HepG2 (cell line): ENCODE measurements around the gene THY1. TPM values are rescaled to one million over a fixed set of nuclear protein-coding genes. Genes with fewer than 3 reads are reported as not detected.

Experiments
- ATAC-seq: fragments of 200-7000 bp; cut with Tn5 transposase; 3 replicates; pipeline ENCODE4 v1.9.1; 2020; ENCODE audit warnings: mild to moderate bottlenecking, moderate library complexity
- BruUV-seq: library from RNA; stranded (reverse); fragments of 400-500 nt; replicated peaks from 2 replicates; lab custom pipeline; 2021; lab: Mats Ljungman, UMichigan
- CTCF ChIA-PET: fragments of 300-600 bp; formaldehyde crosslinking; extraction: SDS; loops from one replicate; lab custom pipeline; 2021; ENCODE audit warnings: low total read pairs, inconsistent platforms, low intra/inter-chr PET ratio; lab: Yijun Ruan, JAX
- POLR2A ChIA-PET: fragments of 350-600 bp; sonication (Branson Sonifier 250); formaldehyde crosslinking; loops from one replicate; lab custom pipeline; 2020; ENCODE audit warnings: antibody characterized with exemption, inconsistent platforms; lab: Yijun Ruan, JAX
- DNase-seq: peaks from one replicate; pipeline ENCODE4 v3.0.0-alpha.2; 2015; ENCODE audit warnings: low spot score
- FAIRE-seq: peaks from 3 replicates; lab custom pipeline; 2011; peaks lifted over from hg19 to GRCh38; lab: Jason Lieb, UNC
- H2AFZ ChIP-seq: one replicate; pipeline ENCODE4 v1.6.1; 2011; ENCODE audit warnings: low read length, inconsistent platforms
- H3K27ac ChIP-seq: fragments of 300-600 bp; 3 replicates; pipeline ENCODE4 v1.8.0; 2011; ENCODE audit warnings: mixed run types, mild to moderate bottlenecking, mixed read lengths, low read length, inconsistent platforms; ENCODE audit not compliant: insufficient read depth; ENCODE audit errors: extremely low read length
- H3K27me3 ChIP-seq, 2 experiments: fragments of 200-600 bp in 1 of 2; 2 replicates in 1 of 2; 3 replicates in 1 of 2; pipeline versions ENCODE4 v1.6.0 to v1.8.0; 2011; ENCODE audit warnings: low read length in 2 of 2, mild to moderate bottlenecking in 2 of 2, moderate library complexity in 2 of 2, inconsistent platforms in 1 of 2; ENCODE audit not compliant: insufficient read depth in 2 of 2, control insufficient read depth in 1 of 2
- H3K36me3 ChIP-seq, 2 experiments: fragments of 200-600 bp in 1 of 2; replicated peaks in 1 of 2; 2 replicates in 1 of 2; 3 replicates in 1 of 2; pipeline versions ENCODE4 v1.5.1 to v1.8.0; 2011; ENCODE audit warnings: low read length in 2 of 2, inconsistent platforms in 1 of 2; ENCODE audit not compliant: insufficient read depth in 2 of 2, control insufficient read depth in 1 of 2
- H3K4me1 ChIP-seq: 2 replicates; pipeline ENCODE4 v1.5.1; 2012; ENCODE audit warnings: low read length, inconsistent platforms; ENCODE audit not compliant: insufficient read depth
- H3K4me2 ChIP-seq: 2 replicates; pipeline ENCODE4 v1.6.0; 2011; ENCODE audit warnings: low read depth, low read length, inconsistent platforms
- H3K4me3 ChIP-seq, 3 experiments: fragments of 200-600 bp in 1 of 3; sonication (generic), shearing (Covaris generic) in 1 of 3; replicated peaks in 1 of 3; 2 replicates each; pipeline ENCODE4 v1.5.1; 2011 to 2016; ENCODE audit warnings: low read length in 3 of 3, inconsistent platforms in 2 of 3, low read depth in 2 of 3, mild to moderate bottlenecking in 2 of 3, control low read depth in 1 of 3, mixed read lengths in 1 of 3; ENCODE audit not compliant: insufficient read depth in 1 of 3
- H3K79me2 ChIP-seq: one replicate; pipeline ENCODE4 v1.6.1; 2011; ENCODE audit warnings: low read length, inconsistent platforms; ENCODE audit not compliant: insufficient read depth
- H3K9ac ChIP-seq: 2 replicates; pipeline ENCODE4 v1.6.0; 2011; ENCODE audit warnings: mild to moderate bottlenecking, low read depth, low read length, inconsistent platforms; ENCODE audit not compliant: insufficient read depth
- H3K9me3 ChIP-seq: 2 replicates; pipeline ENCODE4 v1.5.1; 2012; ENCODE audit warnings: mild to moderate bottlenecking, low read length
- H4K20me1 ChIP-seq: 2 replicates; pipeline ENCODE4 v1.6.0; 2011; ENCODE audit warnings: inconsistent platforms, mild to moderate bottlenecking, low read length, moderate library complexity; ENCODE audit not compliant: insufficient read depth
- NFE2L2 ChIP-seq: fragments of 150-350 bp; IDR thresholded peaks from 2 replicates; pipeline ENCODE4 v1.6.1; 2014; ENCODE audit warnings: low read length
- RBM22 ChIP-seq: fragments of 200-400 bp; formaldehyde crosslinking; optimal IDR thresholded peaks from 2 replicates; pipeline ENCODE3; 2017; ENCODE audit warnings: mild to moderate bottlenecking, low read length, moderate library complexity
- SNAPC5 ChIP-seq: sonication (generic); formaldehyde crosslinking; IDR thresholded peaks from 2 replicates; pipeline ENCODE4 v1.8.1; 2023; ENCODE audit warnings: mild to moderate bottlenecking, missing genetic modification reagents, borderline replicate concordance
- TBP ChIP-seq: sonication (generic); formaldehyde crosslinking; IDR thresholded peaks from 2 replicates; pipeline ENCODE4 v1.5.0; 2020; ENCODE audit warnings: missing genetic modification reagents
- ZFP91 ChIP-seq: sonication (generic); formaldehyde crosslinking; IDR thresholded peaks from 2 replicates; pipeline ENCODE4 v1.9.0; 2022; ENCODE audit warnings: missing genetic modification reagents, mild to moderate bottlenecking, borderline replicate concordance
- ZNF691 ChIP-seq: sonication (generic); formaldehyde crosslinking; IDR thresholded peaks from 2 replicates; pipeline ENCODE4 v1.4.0; 2020; ENCODE audit warnings: missing genetic modification reagents, low read depth, mild to moderate bottlenecking, borderline replicate concordance
- WGBS: methylation state at CpG from one replicate; pipeline ENCODE4 v1.1.6; 2017; ENCODE audit warnings: low lambda C conversion rate; 5-methylcytosine and 5-hydroxymethylcytosine counted together
- in situ Hi-C: cut with HindIII; loops from 2 replicates; pipeline ENCODE4 v1.10.0; 2017; ENCODE audit warnings: low pct_unique_long_range_greater_than_20kb; ENCODE audit not compliant: extremely low pct_ligation_motif_present
- intact Hi-C: fragments of 100-400 bp; cut with micrococcal nuclease; formaldehyde crosslinking; loops from one replicate; pipeline ENCODE4 v1.10.0; 2022; ENCODE audit not compliant: unreplicated experiment
- polyA plus RNA-seq, 8 experiments: library from polyadenylated mRNA; depleted of rRNA in 3 of 8; stranded (reverse) in 7 of 8; unstranded in 1 of 8; fragments of >200 nt; fragmentation: Illumina TruSeq in 4 of 8; extraction: Trizol in 4 of 8; gene quantifications; 2 replicates each; pipeline versions ENCODE4 v1.2.1 to v1.2.3, GENCODE V29; 2011 to 2016; ENCODE audit warnings: low read depth in 4 of 8, missing spikeins in 1 of 8, mixed read lengths in 1 of 8; ENCODE audit not compliant: insufficient read depth in 1 of 8
- total RNA-seq, 5 experiments: library from RNA; depleted of rRNA; stranded (reverse); fragments of >200 nt; fragmentation: Illumina TruSeq; extraction: Trizol; gene quantifications; 2 replicates each; pipeline ENCODE4 v1.2.3, GENCODE V29; 2016; ENCODE audit warnings: low read depth in 1 of 5

Gene THY1
- total and polyA plus RNA-seq, 2 of the 13 experiments (the other 11 are each of a cell fraction or from before 2014, with no cell fraction given) = not detected

GRCh38 chr11:119453881-119454280, 30.9 kb upstream of the THY1 start (continued):
- no peak for TF ChIP-seq ZNF691 (CRISPR knock-in tag)
- TF ChIP-seq ZFP91 (CRISPR knock-in tag) = no peak
- no peak for TF ChIP-seq RBM22

- ATAC-seq (no peak), FAIRE-seq (no peak), DNase-seq (no peak)
- POLR2A ChIA-PET = no interaction called here
- CTCF ChIA-PET = no interaction called here
- Histone ChIP-seq H2AFZ (no peak overlapping the region), H3K9me3 (no peaks in the 10 kb centered on the region), H4K20me1 (no peaks in the 10 kb centered on the region), H3K27ac (no peak overlapping the region), H3K27me3 (no peaks in the 10 kb centered on the region), H3K4me1 (peaks cover 11% of the 10 kb centered on the region), H3K79me2 (no peaks in the 10 kb centered on the region), H3K9ac (no peak overlapping the region), H3K36me3 (no peaks in the 10 kb centered on the region), H3K4me2 (no peak overlapping the region), H3K4me3 (no peak overlapping the region)
- WGBS = 85% methylated on average over 6 of the region's 6 CpGs
- TF ChIP-seq TBP (CRISPR knock-in tag) (no peak), NFE2L2 (peak; percentile 22; the same call in 1 of the 2 replicates), SNAPC5 (no peak)
- intact Hi-C loops (no loop called here), in situ Hi-C loops (no loop called here)
- BruUV-seq = no TSS peak
Observed at GRCh38 chr11:119450590-119451326, 27.8 kb upstream of the THY1 start.
